GM13976 (cell line): ENCODE data around the gene KLK6.
"Not testable (repeated sequence)": the region's sequence is repeated elsewhere in the genome, so short reads cannot be mapped to it uniquely, and the experiment has no call there.

ENCODE experiments used
- DNase-seq: peaks from one replicate; pipeline ENCODE4 v3.0.0; 2012; ENCODE audit warnings: low spot score
- in situ Hi-C: fragments of 300-500 bp; cut with MboI; formaldehyde crosslinking; loops from one replicate; pipeline ENCODE4 v1.12.0; 2022; ENCODE audit warnings: low sequenced_read_pairs, mixed read lengths, inconsistent platforms; ENCODE audit not compliant: unreplicated experiment
- TF ChIP-seq, protein P1 (sequence below): IDR thresholded peaks from 2 replicates; pipeline ENCODE4 v1.5.1; 2012; ENCODE audit warnings: borderline replicate concordance, mild to moderate bottlenecking; ENCODE audit not compliant: insufficient read depth; ENCODE audit errors: extremely low read depth, missing control alignments, control extremely low read depth

Gene KLK6

GRCh38 chr19:50979758-50980157, 10.4 kb upstream of the KLK6 start:
- no peak for DNase-seq
- TF ChIP-seq, protein P1, sequence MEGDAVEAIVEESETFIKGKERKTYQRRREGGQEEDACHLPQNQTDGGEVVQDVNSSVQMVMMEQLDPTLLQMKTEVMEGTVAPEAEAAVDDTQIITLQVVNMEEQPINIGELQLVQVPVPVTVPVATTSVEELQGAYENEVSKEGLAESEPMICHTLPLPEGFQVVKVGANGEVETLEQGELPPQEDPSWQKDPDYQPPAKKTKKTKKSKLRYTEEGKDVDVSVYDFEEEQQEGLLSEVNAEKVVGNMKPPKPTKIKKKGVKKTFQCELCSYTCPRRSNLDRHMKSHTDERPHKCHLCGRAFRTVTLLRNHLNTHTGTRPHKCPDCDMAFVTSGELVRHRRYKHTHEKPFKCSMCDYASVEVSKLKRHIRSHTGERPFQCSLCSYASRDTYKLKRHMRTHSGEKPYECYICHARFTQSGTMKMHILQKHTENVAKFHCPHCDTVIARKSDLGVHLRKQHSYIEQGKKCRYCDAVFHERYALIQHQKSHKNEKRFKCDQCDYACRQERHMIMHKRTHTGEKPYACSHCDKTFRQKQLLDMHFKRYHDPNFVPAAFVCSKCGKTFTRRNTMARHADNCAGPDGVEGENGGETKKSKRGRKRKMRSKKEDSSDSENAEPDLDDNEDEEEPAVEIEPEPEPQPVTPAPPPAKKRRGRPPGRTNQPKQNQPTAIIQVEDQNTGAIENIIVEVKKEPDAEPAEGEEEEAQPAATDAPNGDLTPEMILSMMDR = no peak
- in situ Hi-C loops = no loop called here

DNA sequence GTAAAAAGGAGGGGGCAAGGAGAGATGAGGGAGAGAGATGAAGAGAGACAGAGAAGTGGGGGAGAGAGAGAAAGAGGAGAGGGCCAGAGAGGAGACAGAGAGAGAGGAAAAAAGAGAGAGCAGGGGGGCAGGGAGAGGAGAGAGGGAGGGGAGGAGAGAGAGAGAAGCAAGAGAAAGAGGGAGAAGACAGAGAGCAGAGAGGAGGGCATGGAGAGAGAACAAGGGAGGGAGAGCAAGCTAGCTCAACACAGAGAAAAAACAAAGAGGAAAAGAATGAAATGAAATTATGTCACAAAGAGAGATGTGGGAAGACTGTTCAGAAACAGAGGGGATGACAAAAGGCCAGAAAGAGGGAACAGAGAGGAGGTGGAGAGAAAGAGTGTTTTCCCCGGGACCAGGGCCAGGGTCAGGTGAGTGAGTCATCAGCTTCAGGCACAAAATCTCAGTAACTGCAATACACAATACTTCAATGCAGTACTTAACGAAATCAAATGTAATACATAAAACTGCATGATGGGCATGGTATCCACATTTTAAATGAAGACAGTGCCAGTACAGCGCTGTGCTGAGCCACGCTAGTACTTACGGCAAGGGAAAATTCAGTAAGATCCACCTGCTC, 9.5 kb upstream of the KLK6 start:
- TF ChIP-seq, protein P1 = no peak
- in situ Hi-C loops = no loop called here
- no peak for DNase-seq

DNA sequence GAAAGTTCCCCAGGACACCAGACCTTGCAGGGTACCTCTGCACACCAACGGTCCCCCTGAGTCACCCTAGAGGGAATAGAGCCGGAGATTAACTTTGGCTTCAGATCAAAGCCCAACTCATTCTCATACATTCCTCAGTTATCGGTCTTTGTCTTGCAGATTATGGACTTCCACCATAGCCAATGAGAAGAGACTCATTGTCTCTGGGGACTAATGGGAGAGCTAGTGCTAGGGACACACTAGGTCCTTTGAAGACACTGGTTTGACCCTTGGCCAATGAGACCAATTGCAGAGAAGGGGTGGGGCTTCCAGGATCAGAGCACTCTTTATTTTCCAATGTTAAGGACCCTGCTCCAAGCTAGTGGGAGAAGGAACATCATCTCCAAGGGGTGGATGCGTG, 8.2 kb upstream of the KLK6 start:
- in situ Hi-C loops = no loop called here
- TF ChIP-seq, protein P1 = no peak
- no peak for DNase-seq

DNA sequence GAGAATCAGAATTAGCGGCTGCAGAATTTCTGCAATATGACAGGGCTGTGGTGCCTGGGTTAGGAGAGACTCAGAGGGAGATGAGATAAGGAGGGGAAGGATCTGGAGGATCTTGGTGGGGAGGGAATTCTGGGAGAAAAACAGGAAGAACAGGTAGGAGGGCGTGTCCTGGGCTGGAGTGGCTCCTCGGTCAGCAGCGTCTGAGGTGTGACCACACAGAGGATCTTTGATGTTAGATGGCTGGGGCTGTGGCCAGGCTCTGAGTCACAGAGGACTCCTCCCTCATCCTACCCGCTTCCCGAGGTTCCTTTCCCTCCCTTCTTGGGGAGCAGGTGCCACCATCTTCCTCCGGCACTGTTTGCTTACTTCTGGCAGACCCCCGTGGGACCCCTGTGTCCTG, 6.4 kb upstream of the KLK6 start:
- DNase-seq = no peak
- TF ChIP-seq, protein P1 = no peak

GRCh38 chr19:50974702-50975556, 5.5 kb upstream of the KLK6 start:
- TF ChIP-seq, protein P1 = no peak
- DNase-seq = no peak
- in situ Hi-C loops = no loop called here

More for the DNA sequence above, 6.4 kb upstream of the KLK6 start:
- in situ Hi-C loops = no loop called here

GRCh38 chr19:50972795-50973376, 3.5 kb upstream of the KLK6 start:
- TF ChIP-seq, protein P1 = no peak
- no peak for DNase-seq
- in situ Hi-C loops = no loop called here

GRCh38 chr19:50969810-50970209, 419 bp upstream of the KLK6 start:
- in situ Hi-C loops, DNase-seq: not testable (repeated sequence)
